ENCODE measurements around the gene NLGN4Y. TPM values are rescaled to one million over a fixed set of nuclear protein-coding genes. Genes with fewer than 3 reads are reported as not detected.

Gene NLGN4Y
- total and polyA plus RNA-seq, 2 of the 4 experiments (the other 2 are of a cell fraction): not detected

- Histone ChIP-seq H2AK5ac (ENCODE audit: low read depth, low read length) (no peak overlapping the region), H3K23ac (ENCODE audit: low read depth, low read length) (no peak overlapping the region), H3K36me3 (ENCODE audit: control insufficient read depth, insufficient read depth, low read length) (no peaks in the 10 kb centered on the region), H3K18ac (ENCODE audit: low read depth, low read length) (no peak overlapping the region), H2AFZ (replicated peaks; ENCODE audit: low read length, poor library complexity) (no peak overlapping the region), H3K14ac (replicated peaks; ENCODE audit: low read depth, low read length) (no peak overlapping the region), H3K9me3 (ENCODE audit: control insufficient read depth, insufficient read depth, low read length) (no peaks in the 10 kb centered on the region), H2AK9ac (replicated peaks; ENCODE audit: low read depth, low read length, poor library complexity) (no peak overlapping the region), H2BK15ac (ENCODE audit: low read depth, low read length) (no peak overlapping the region), H3K56ac (ENCODE audit: extremely low read depth, insufficient read depth, low read length) (no peak overlapping the region), H2BK5ac (ENCODE audit: low read depth, low read length, poor library complexity, severe bottlenecking) (no peak overlapping the region), H3K27ac (ENCODE audit: insufficient read depth, low read length) (no peak overlapping the region), H4K20me1 (ENCODE audit: insufficient read depth, low read length) (no peaks in the 10 kb centered on the region), H3K4me3 (ENCODE audit: insufficient read depth, low read depth, low read length) (no peak overlapping the region), H3K4ac (ENCODE audit: low read depth, low read length) (no peak overlapping the region), H4K8ac (ENCODE audit: low read depth in 2 of 2, low read length in 2 of 2) (no peak overlapping the region), H3K4me2 (ENCODE audit: low read depth, low read length) (no peak overlapping the region), H3K9me1 (ENCODE audit: insufficient read depth, low read length) (no peaks in the 10 kb centered on the region), H3K79me1 (ENCODE audit: low read depth in 1 of 2, low read length in 2 of 2) (no peaks in the 10 kb centered on the region), H3K9ac (ENCODE audit: low read depth, low read length) (no peak overlapping the region), H3K4me1 (ENCODE audit: control insufficient read depth, insufficient read depth, low read length) (no peaks in the 10 kb centered on the region), H4K91ac (ENCODE audit: insufficient read depth, low read depth, low read length) (no peak overlapping the region), H2BK20ac (ENCODE audit: low read depth, low read length) (no peak overlapping the region), H2BK120ac (ENCODE audit: low read depth, low read length) (no peak overlapping the region), H4K5ac (ENCODE audit: low read depth, low read length) (no peak overlapping the region), H3K27me3 (ENCODE audit: control insufficient read depth, insufficient read depth, low read length) (no peaks in the 10 kb centered on the region)
- dilution Hi-C loops (cut with HindIII; ENCODE audit: low sequenced_read_pairs, unreplicated experiment): no loop called here
- TF ChIP-seq RCOR1 (IDR thresholded peaks at IDR 0.05; ENCODE audit: insufficient replicate concordance, low read length) (no peak), SMC3 (IDR thresholded peaks at IDR 0.05; ENCODE audit: low read depth, low read length) (no peak), CEBPB (IDR thresholded peaks at IDR 0.05; ENCODE audit: low read depth, low read length) (no peak), MXI1 (IDR thresholded peaks at IDR 0.05; ENCODE audit: borderline replicate concordance, low read depth, low read length) (no peak), CHD1 (IDR thresholded peaks at IDR 0.05; ENCODE audit: low read depth, low read length) (no peak), POLR2A (IDR thresholded peaks at IDR 0.05; ENCODE audit: low read depth, low read length) (no peak), RAD21 (IDR thresholded peaks at IDR 0.05; ENCODE audit: low read length) (no peak), ELK1 (IDR thresholded peaks at IDR 0.05; ENCODE audit: borderline replicate concordance, low read depth, low read length) (no peak), FOS (IDR thresholded peaks at IDR 0.05; ENCODE audit: low read depth, low read length) (no peak), NFE2L2 (IDR thresholded peaks at IDR 0.05; ENCODE audit: low read depth, low read length) (no peak), MAZ (IDR thresholded peaks at IDR 0.05; ENCODE audit: borderline replicate concordance, low read depth, low read length) (no peak), CTCF (conservative IDR thresholded peaks at IDR 0.05; ENCODE audit: low read depth, low read length) (no peak), MAFK (IDR thresholded peaks at IDR 0.05; ENCODE audit: low read depth, low read length) (no peak), RFX5 (IDR thresholded peaks at IDR 0.05; ENCODE audit: low read depth, low read length) (no peak), USF2 (IDR thresholded peaks at IDR 0.05; ENCODE audit: low read depth, low read length) (no peak), BHLHE40 (IDR thresholded peaks at IDR 0.05; ENCODE audit: low read depth, low read length) (no peak)
- WGBS, 2 experiments (ENCODE audit: extremely low coverage in 2 of 2, insufficient read length in 1 of 2): no CpG with 5 or more reads among the region's 6 CpGs
- DNase-seq: no peak
- in situ Hi-C loops (cut with MboI; ENCODE audit: low sequenced_read_pairs): no loop called here
- BruUV-seq (replicated peaks): no TSS peak
- ChIA-PET POLR2A (ENCODE audit: unreplicated experiment) (no interaction called here), CTCF (no interaction called here)
- ATAC-seq (ENCODE audit: low read depth): no peak
- intact Hi-C loops (cut with micrococcal nuclease): no loop called here
Observed at GRCh38 chrY:14628208-14628607, 103.9 kb downstream of the NLGN4Y start.

Data from IMR-90 (cell line).